ENCODE measurements around the gene CDK10.

The CDK10 gene

GRCh38 chr16:89657442-89658220 is 28.9 kb upstream of the CDK10 start, which contains the start of the genes CHMP1A and SPATA33:
TSS of gene CHMP1A (minus strand) at chr16:89657708. CDS start at chr16:89657588, 120 bp downstream.
TSS of gene SPATA33 (plus strand) at chr16:89657836. CDS start at chr16:89657912, 76 bp downstream.
- Histone ChIP-seq H3K4me3 (replicated peaks; ENCODE audit: insufficient read depth, low read length) (peak within 1 kb of the TSS; percentile 74), H3K27me3 (ENCODE audit: insufficient read depth, poor library complexity, severe bottlenecking) (no peaks in the 10 kb centered on the region), H3K27ac (replicated peaks) (peak within 1 kb of the TSS; percentile 88)
- peak; percentile 81 for TF ChIP-seq GABPA (IDR thresholded peaks at IDR 0.05; ENCODE audit: low read depth)
- TF ChIP-seq POLR2AphosphoS5 (IDR thresholded peaks at IDR 0.05; ENCODE audit: low read depth): no peak; the same call in 1 of the 2 replicates
- TF ChIP-seq REST (IDR thresholded peaks at IDR 0.05; ENCODE audit: insufficient replicate concordance, low read depth): no peak
- TF ChIP-seq SPI1 (IDR thresholded peaks at IDR 0.05; ENCODE audit: borderline replicate concordance, low read depth): no peak
- DNase-seq (ENCODE audit: low read depth in 1 of 2, low spot score in 1 of 2): peak; percentile 61 to 68

GRCh38 chr16:89658221-89658879 is 28.1 kb upstream of the CDK10 start:
- H3K4me3 ChIP-seq (replicated peaks; ENCODE audit: insufficient read depth, low read length): peak overlapping the region; percentile 74
- no peak for DNase-seq (ENCODE audit: low read depth in 1 of 2, low spot score in 1 of 2)
- H3K27me3 ChIP-seq (ENCODE audit: insufficient read depth, poor library complexity, severe bottlenecking): no peaks in the 10 kb centered on the region
- H3K27ac ChIP-seq (replicated peaks): peak overlapping the region; percentile 88
- TF ChIP-seq SPI1 (IDR thresholded peaks at IDR 0.05; ENCODE audit: borderline replicate concordance, low read depth): no peak
- no peak for TF ChIP-seq REST (IDR thresholded peaks at IDR 0.05; ENCODE audit: insufficient replicate concordance, low read depth)
- TF ChIP-seq GABPA (IDR thresholded peaks at IDR 0.05; ENCODE audit: low read depth): no peak
- no peak for TF ChIP-seq POLR2AphosphoS5 (IDR thresholded peaks at IDR 0.05; ENCODE audit: low read depth)
- TF ChIP-seq CTCF (IDR thresholded peaks at IDR 0.05; ENCODE audit: insufficient read depth, low read length): no peak

- TF ChIP-seq SPI1 (IDR thresholded peaks at IDR 0.05; ENCODE audit: borderline replicate concordance, low read depth) (no peak), GABPA (IDR thresholded peaks at IDR 0.05; ENCODE audit: low read depth) (no peak), REST (IDR thresholded peaks at IDR 0.05; ENCODE audit: insufficient replicate concordance, low read depth) (no peak), CTCF (IDR thresholded peaks at IDR 0.05; ENCODE audit: insufficient read depth, low read length) (no peak), POLR2AphosphoS5 (IDR thresholded peaks at IDR 0.05; ENCODE audit: low read depth) (no peak)
- no peaks in the 10 kb centered on the region for H3K27me3 ChIP-seq (ENCODE audit: insufficient read depth, poor library complexity, severe bottlenecking)
- no peak overlapping the region for H3K4me3 ChIP-seq (replicated peaks; ENCODE audit: insufficient read depth, low read length)
- no peak overlapping the region for H3K27ac ChIP-seq (replicated peaks)
- no peak for DNase-seq (ENCODE audit: low read depth in 1 of 2, low spot score in 1 of 2)
Measured at GRCh38 chr16:89660146-89660545, 26.3 kb upstream of the CDK10 start.
